ENCODE results near the gene HNRNPUL1. TPM values are rescaled to one million over a fixed set of nuclear protein-coding genes. Genes with fewer than 3 reads are reported as not detected.

Gene HNRNPUL1
- total RNA-seq, 1 donor: 114 TPM

- H3K79me2 ChIP-seq (ENCODE audit: insufficient read depth, low read length): peaks cover 9% of the 10 kb centered on the region
- peaks cover 24% of the 10 kb centered on the region for H3K36me3 ChIP-seq (ENCODE audit: insufficient read depth, low read length)
- peak overlapping the region; percentile 46 for H3K4me3 ChIP-seq (ENCODE audit: insufficient read depth, low read length)
- H3K27me3 ChIP-seq (ENCODE audit: insufficient read depth, low read length): no peaks in the 10 kb centered on the region
- H3K4me2 ChIP-seq (ENCODE audit: insufficient read depth, low read length): peak overlapping the region; percentile 76
- no peak for TF ChIP-seq CTCF (IDR thresholded peaks at IDR 0.05; ENCODE audit: extremely low read depth, low read depth, low read length)
- H4K20me1 ChIP-seq (ENCODE audit: insufficient read depth, low read length): no peaks in the 10 kb centered on the region
- H3K9me3 ChIP-seq (ENCODE audit: low read depth, low read length): no peaks in the 10 kb centered on the region
- H3K4me1 ChIP-seq (ENCODE audit: insufficient read depth, low read length): peaks cover 58% of the 10 kb centered on the region
- peak; percentile 91 for DNase-seq (ENCODE audit: insufficient read length, low spot score, missing footprints)
- no peak overlapping the region for H2AFZ ChIP-seq (ENCODE audit: low read length)
- H3K27ac ChIP-seq (ENCODE audit: low read depth, low read length): peak overlapping the region; percentile 100
These were observed 64.1 kb downstream of the HNRNPUL1 start for GRCh38 chr19:41328157-41328841.

- Histone ChIP-seq H3K4me3 (ENCODE audit: insufficient read depth, low read length) (no peak overlapping the region), H4K20me1 (ENCODE audit: insufficient read depth, low read length) (no peaks in the 10 kb centered on the region), H3K36me3 (ENCODE audit: insufficient read depth, low read length) (peaks cover 26% of the 10 kb centered on the region), H2AFZ (ENCODE audit: low read length) (no peak overlapping the region), H3K27ac (ENCODE audit: low read depth, low read length) (peak overlapping the region; percentile 100), H3K9me3 (ENCODE audit: low read depth, low read length) (no peaks in the 10 kb centered on the region), H3K79me2 (ENCODE audit: insufficient read depth, low read length) (peaks cover 12% of the 10 kb centered on the region), H3K27me3 (ENCODE audit: insufficient read depth, low read length) (no peaks in the 10 kb centered on the region), H3K4me2 (ENCODE audit: insufficient read depth, low read length) (peak overlapping the region; percentile 76), H3K4me1 (ENCODE audit: insufficient read depth, low read length) (peaks cover 53% of the 10 kb centered on the region)
- TF ChIP-seq CTCF (IDR thresholded peaks at IDR 0.05; ENCODE audit: extremely low read depth, low read depth, low read length): no peak
- DNase-seq (ENCODE audit: insufficient read length, low spot score, missing footprints): no peak
These were observed 64.7 kb downstream of the HNRNPUL1 start for GRCh38 chr19:41328842-41329225.

GRCh38 chr19:41330481-41330880 lies 66.3 kb downstream of the HNRNPUL1 start:
- H3K36me3 ChIP-seq (ENCODE audit: insufficient read depth, low read length): peaks cover 33% of the 10 kb centered on the region
- peaks cover 36% of the 10 kb centered on the region for H3K4me1 ChIP-seq (ENCODE audit: insufficient read depth, low read length)
- no peaks in the 10 kb centered on the region for H3K27me3 ChIP-seq (ENCODE audit: insufficient read depth, low read length)
- H2AFZ ChIP-seq (ENCODE audit: low read length): no peak overlapping the region
- no peak overlapping the region for H3K27ac ChIP-seq (ENCODE audit: low read depth, low read length)
- H3K9me3 ChIP-seq (ENCODE audit: low read depth, low read length): no peaks in the 10 kb centered on the region
- H3K79me2 ChIP-seq (ENCODE audit: insufficient read depth, low read length): peaks cover 14% of the 10 kb centered on the region
- DNase-seq (ENCODE audit: insufficient read length, low spot score, missing footprints): peak; percentile 72
- no peak overlapping the region for H3K4me2 ChIP-seq (ENCODE audit: insufficient read depth, low read length)
- H4K20me1 ChIP-seq (ENCODE audit: insufficient read depth, low read length): no peaks in the 10 kb centered on the region
- TF ChIP-seq CTCF (IDR thresholded peaks at IDR 0.05; ENCODE audit: extremely low read depth, low read depth, low read length): no peak
- H3K4me3 ChIP-seq (ENCODE audit: insufficient read depth, low read length): no peak overlapping the region

- peak; percentile 37 for DNase-seq (ENCODE audit: insufficient read length, low spot score, missing footprints)
- H3K27me3 ChIP-seq (ENCODE audit: insufficient read depth, low read length): no peaks in the 10 kb centered on the region
- no peaks in the 10 kb centered on the region for H3K9me3 ChIP-seq (ENCODE audit: low read depth, low read length)
- H3K27ac ChIP-seq (ENCODE audit: low read depth, low read length): no peak overlapping the region
- peaks cover 13% of the 10 kb centered on the region for H3K79me2 ChIP-seq (ENCODE audit: insufficient read depth, low read length)
- H3K4me3 ChIP-seq (ENCODE audit: insufficient read depth, low read length): no peak overlapping the region
- peaks cover 30% of the 10 kb centered on the region for H3K4me1 ChIP-seq (ENCODE audit: insufficient read depth, low read length)
- no peaks in the 10 kb centered on the region for H4K20me1 ChIP-seq (ENCODE audit: insufficient read depth, low read length)
- peaks cover 33% of the 10 kb centered on the region for H3K36me3 ChIP-seq (ENCODE audit: insufficient read depth, low read length)
- H3K4me2 ChIP-seq (ENCODE audit: insufficient read depth, low read length): no peak overlapping the region
- H2AFZ ChIP-seq (ENCODE audit: low read length): no peak overlapping the region
- no peak for TF ChIP-seq CTCF (IDR thresholded peaks at IDR 0.05; ENCODE audit: extremely low read depth, low read depth, low read length)
These were observed 66.9 kb downstream of the HNRNPUL1 start for GRCh38 chr19:41330946-41331678.
